Measurements from ENCODE around the gene CDH13.

The CDH13 gene

GRCh38 chr16:83835586-83836566, 1209.1 kb downstream of the CDH13 start:
- Mint-ChIP-seq H3K27ac (no peak overlapping the region), H3K4me1 (ENCODE audit: low read depth) (peaks cover 11% of the 10 kb centered on the region), H3K4me3 (no peak overlapping the region), H3K27me3 (peaks cover 10% of the 10 kb centered on the region), H3K36me3 (ENCODE audit: low read depth) (no peaks in the 10 kb centered on the region), H3K9me3 (no peaks in the 10 kb centered on the region)
- intact Hi-C loops (cut with micrococcal nuclease): no loop called here

GRCh38 chr16:83837566-83837965, 1210.8 kb downstream of the CDH13 start:
- peaks cover 7% of the 10 kb centered on the region for H3K27me3 Mint-ChIP-seq
- no peak overlapping the region for H3K4me3 Mint-ChIP-seq
- H3K27ac Mint-ChIP-seq: no peak overlapping the region
- H3K4me1 Mint-ChIP-seq (ENCODE audit: low read depth): peaks cover 17% of the 10 kb centered on the region
- no peaks in the 10 kb centered on the region for H3K36me3 Mint-ChIP-seq (ENCODE audit: low read depth)
- intact Hi-C loops (cut with micrococcal nuclease): no loop called here
- no peaks in the 10 kb centered on the region for H3K9me3 Mint-ChIP-seq

- Mint-ChIP-seq H3K4me3 (no peak overlapping the region), H3K27ac (no peak overlapping the region), H3K36me3 (ENCODE audit: low read depth) (no peaks in the 10 kb centered on the region), H3K4me1 (ENCODE audit: low read depth) (peaks cover 23% of the 10 kb centered on the region), H3K27me3 (peaks cover 7% of the 10 kb centered on the region), H3K9me3 (no peaks in the 10 kb centered on the region)
- intact Hi-C loops (cut with micrococcal nuclease): no loop called here
Observed at GRCh38 chr16:83838151-83838550, 1211.4 kb downstream of the CDH13 start.

- Mint-ChIP-seq H3K4me1 (ENCODE audit: low read depth) (peaks cover 36% of the 10 kb centered on the region), H3K36me3 (ENCODE audit: low read depth) (no peaks in the 10 kb centered on the region), H3K27ac (no peak overlapping the region), H3K9me3 (no peaks in the 10 kb centered on the region), H3K4me3 (no peak overlapping the region), H3K27me3 (peaks cover 7% of the 10 kb centered on the region)
- intact Hi-C loops (cut with micrococcal nuclease): no loop called here
Observed at GRCh38 chr16:83839561-83839960, 1212.8 kb downstream of the CDH13 start.

GRCh38 chr16:83840060-83840617, 1213.4 kb downstream of the CDH13 start:
- intact Hi-C loops (cut with micrococcal nuclease): no loop called here
- Mint-ChIP-seq H3K27ac (no peak overlapping the region), H3K36me3 (ENCODE audit: low read depth) (no peaks in the 10 kb centered on the region), H3K4me3 (no peak overlapping the region), H3K4me1 (ENCODE audit: low read depth) (peaks cover 41% of the 10 kb centered on the region), H3K27me3 (peaks cover 7% of the 10 kb centered on the region), H3K9me3 (no peaks in the 10 kb centered on the region)

GRCh38 chr16:83842291-83842690, 1215.5 kb downstream of the CDH13 start:
- Mint-ChIP-seq H3K36me3 (ENCODE audit: low read depth) (no peaks in the 10 kb centered on the region), H3K27me3 (peaks cover 7% of the 10 kb centered on the region), H3K9me3 (no peaks in the 10 kb centered on the region), H3K4me1 (ENCODE audit: low read depth) (peaks cover 46% of the 10 kb centered on the region), H3K4me3 (no peak overlapping the region), H3K27ac (peak overlapping the region; percentile 56)
- intact Hi-C loops (cut with micrococcal nuclease): no loop called here

- H3K4me1 Mint-ChIP-seq (ENCODE audit: low read depth): peaks cover 53% of the 10 kb centered on the region
- H3K36me3 Mint-ChIP-seq (ENCODE audit: low read depth): no peaks in the 10 kb centered on the region
- H3K27me3 Mint-ChIP-seq: peaks cover 4% of the 10 kb centered on the region
- H3K4me3 Mint-ChIP-seq: peak overlapping the region; percentile 11
- H3K9me3 Mint-ChIP-seq: no peaks in the 10 kb centered on the region
- H3K27ac Mint-ChIP-seq: peak overlapping the region; percentile 56
- intact Hi-C loops (cut with micrococcal nuclease): no loop called here
Observed at GRCh38 chr16:83842756-83843507, 1216.2 kb downstream of the CDH13 start.

- Mint-ChIP-seq H3K9me3 (no peaks in the 10 kb centered on the region), H3K36me3 (ENCODE audit: low read depth) (no peaks in the 10 kb centered on the region), H3K4me1 (ENCODE audit: low read depth) (peaks cover 53% of the 10 kb centered on the region), H3K4me3 (no peak overlapping the region), H3K27me3 (no peaks in the 10 kb centered on the region), H3K27ac (peak overlapping the region; percentile 56)
- intact Hi-C loops (cut with micrococcal nuclease): no loop called here
Observed at GRCh38 chr16:83843657-83844056, 1216.9 kb downstream of the CDH13 start.

- H3K27ac Mint-ChIP-seq: no peak overlapping the region
- H3K27me3 Mint-ChIP-seq: no peaks in the 10 kb centered on the region
- H3K4me3 Mint-ChIP-seq: no peak overlapping the region
- H3K9me3 Mint-ChIP-seq: no peaks in the 10 kb centered on the region
- intact Hi-C loops (cut with micrococcal nuclease): no loop called here
- H3K4me1 Mint-ChIP-seq (ENCODE audit: low read depth): peaks cover 59% of the 10 kb centered on the region
- H3K36me3 Mint-ChIP-seq (ENCODE audit: low read depth): no peaks in the 10 kb centered on the region
Observed at GRCh38 chr16:83845263-83845662, 1218.5 kb downstream of the CDH13 start.

- intact Hi-C loops (cut with micrococcal nuclease): no loop called here
- Mint-ChIP-seq H3K27me3 (peaks cover 3% of the 10 kb centered on the region), H3K4me3 (no peak overlapping the region), H3K4me1 (ENCODE audit: low read depth) (peaks cover 52% of the 10 kb centered on the region), H3K36me3 (ENCODE audit: low read depth) (no peaks in the 10 kb centered on the region), H3K9me3 (no peaks in the 10 kb centered on the region), H3K27ac (no peak overlapping the region)
Observed at GRCh38 chr16:83847371-83848225, 1220.8 kb downstream of the CDH13 start.

- H3K27me3 Mint-ChIP-seq: peaks cover 5% of the 10 kb centered on the region
- peaks cover 35% of the 10 kb centered on the region for H3K4me1 Mint-ChIP-seq (ENCODE audit: low read depth)
- no peak overlapping the region for H3K4me3 Mint-ChIP-seq
- intact Hi-C loops (cut with micrococcal nuclease): no loop called here
- H3K27ac Mint-ChIP-seq: no peak overlapping the region
- no peaks in the 10 kb centered on the region for H3K36me3 Mint-ChIP-seq (ENCODE audit: low read depth)
- no peaks in the 10 kb centered on the region for H3K9me3 Mint-ChIP-seq
Observed at GRCh38 chr16:83849421-83849820, 1222.7 kb downstream of the CDH13 start.
